Mesodermal cell (in vitro differentiated cells): Measurements from ENCODE around the gene TRIM77. TPM values are rescaled to one million over a fixed set of nuclear protein-coding genes. Genes with fewer than 3 reads are reported as not detected.
"Not testable (repeated sequence)": the region's sequence is repeated elsewhere in the genome, so short reads cannot be mapped to it uniquely, and the experiment has no call there.

Source experiments
- H3K27ac ChIP-seq: 2 replicates; pipeline ENCODE4 v1.7.0; 2013; ENCODE audit warnings: mild to moderate bottlenecking, low read depth, low read length, moderate library complexity; ENCODE audit not compliant: severe bottlenecking
- H3K36me3 ChIP-seq: 2 replicates; pipeline ENCODE4 v1.7.1; 2013; ENCODE audit warnings: mild to moderate bottlenecking, low read length, moderate library complexity; ENCODE audit not compliant: control insufficient read depth, insufficient read depth
- H3K4me1 ChIP-seq: one replicate; pipeline ENCODE4 v1.7.1; 2013; ENCODE audit warnings: mild to moderate bottlenecking, low read length; ENCODE audit not compliant: insufficient read depth, control insufficient read depth, poor library complexity, severe bottlenecking
- H3K4me3 ChIP-seq: 2 replicates; pipeline ENCODE4 v1.7.0; 2013; ENCODE audit warnings: low read length, control low read depth, mild to moderate bottlenecking; ENCODE audit not compliant: insufficient read depth, poor library complexity, severe bottlenecking; ENCODE audit errors: extremely low read depth
- H3K9me3 ChIP-seq: 2 replicates; pipeline ENCODE4 v1.7.1; 2013; ENCODE audit warnings: mild to moderate bottlenecking, low read length, moderate library complexity; ENCODE audit not compliant: control insufficient read depth
- WGBS, 2 experiments: methylation state at CpG; one replicate each; pipeline ENCODE4 v1.1.5; 2013; ENCODE audit warnings: missing lambda C conversion rate in 2 of 2; ENCODE audit not compliant: insufficient coverage in 2 of 2; 5-methylcytosine and 5-hydroxymethylcytosine counted together
- polyA plus RNA-seq, 2 experiments: library from polyadenylated mRNA; stranded (reverse); fragments of 50-300 nt; gene quantifications; one replicate each; pipeline ENCODE4 v1.2.3, GENCODE V29; 2013

TRIM77 gene
- polyA plus RNA-seq (2013, experiment 1 of 2), result not detected
- polyA plus RNA-seq (2013, experiment 2 of 2), result not detected

GRCh38 chr11:89709999-89710398 is at the start of gene TRIM77:
TSS of gene TRIM77 (plus strand) at chr11:89710299. CDS start at chr11:89710299, 0 bp downstream.
- not testable (repeated sequence) for H3K4me1 ChIP-seq, H3K36me3 ChIP-seq, H3K9me3 ChIP-seq, H3K27ac ChIP-seq, H3K4me3 ChIP-seq
- 76% methylated on average over 2 of the region's 2 CpGs; no CpG with 5 or more reads in 1 of the 2 experiments for WGBS, 2 experiments

DNA sequence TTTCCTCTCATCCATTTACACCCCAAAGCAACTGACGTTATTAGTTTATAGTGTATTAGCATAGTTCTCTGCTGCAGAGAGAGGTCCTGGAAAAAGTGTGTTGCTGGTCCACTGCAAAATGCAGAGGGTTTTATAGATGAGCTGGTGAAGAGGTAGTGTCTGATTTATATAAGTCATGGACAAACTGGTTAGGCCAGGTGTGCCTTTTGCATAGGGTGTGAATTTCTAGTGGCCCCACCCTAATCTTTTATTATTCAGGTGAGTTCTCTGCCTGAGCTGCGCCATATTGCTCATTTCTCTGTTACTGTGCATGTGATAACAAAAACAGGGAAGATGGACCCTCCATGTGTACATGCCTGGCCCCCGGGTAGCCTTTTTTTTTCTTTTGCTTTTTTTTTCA is 43.1 kb upstream of the TRIM77 start:
- Histone ChIP-seq H3K4me3 (no peak overlapping the region), H3K36me3 (no peaks in the 10 kb centered on the region), H3K27ac (no peak overlapping the region), H3K4me1 (no peaks in the 10 kb centered on the region), H3K9me3 (no peaks in the 10 kb centered on the region)
- WGBS, 2 experiments, result 71 to 93% methylated on average over 2 of the region's 3 CpGs

- not testable (repeated sequence) for H3K4me3 ChIP-seq, H3K27ac ChIP-seq, H3K9me3 ChIP-seq, H3K36me3 ChIP-seq, H3K4me1 ChIP-seq
- WGBS, 2 experiments, result 86% methylated on average over 3 of the region's 6 CpGs; no CpG with 5 or more reads in 1 of the 2 experiments
Observed at GRCh38 chr11:89668158-89668557, 41.9 kb upstream of the TRIM77 start.

DNA sequence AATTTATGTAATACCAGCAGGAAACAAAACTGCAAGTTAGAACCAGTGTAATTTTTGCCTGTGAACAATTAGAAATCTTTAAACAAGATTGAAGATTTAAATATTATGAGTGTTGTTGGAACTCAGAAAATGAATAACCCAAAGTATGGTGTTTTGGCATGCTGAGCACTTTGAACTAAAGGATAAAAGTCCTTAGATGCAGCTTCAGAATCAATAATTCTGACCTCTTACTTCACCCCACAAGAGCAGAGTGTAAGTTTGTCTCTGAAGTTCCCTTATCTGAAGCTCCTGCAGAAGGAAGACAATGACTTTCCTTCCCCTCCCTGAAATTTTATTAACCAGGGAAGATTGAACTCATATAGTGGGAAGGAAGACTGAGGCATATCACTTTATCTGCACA is 40.5 kb upstream of the TRIM77 start:
- H3K4me3 ChIP-seq, H3K27ac ChIP-seq, H3K4me1 ChIP-seq, H3K36me3 ChIP-seq, H3K9me3 ChIP-seq: not testable (repeated sequence)

- not testable (repeated sequence) for H3K9me3 ChIP-seq, H3K36me3 ChIP-seq, H3K4me1 ChIP-seq, H3K4me3 ChIP-seq, H3K27ac ChIP-seq
- WGBS, 2 experiments, result 100% methylated on average over 1 of the region's 4 CpGs; no CpG with 5 or more reads in 1 of the 2 experiments
Observed at GRCh38 chr11:89669993-89670669, 40.0 kb upstream of the TRIM77 start.

GRCh38 chr11:89672547-89672946 is 37.6 kb upstream of the TRIM77 start:
- H3K4me1 ChIP-seq, H3K36me3 ChIP-seq, H3K4me3 ChIP-seq, H3K9me3 ChIP-seq, H3K27ac ChIP-seq: not testable (repeated sequence)

GRCh38 chr11:89673380-89673779 is 36.7 kb upstream of the TRIM77 start:
- not testable (repeated sequence) for H3K4me1 ChIP-seq, H3K4me3 ChIP-seq, H3K27ac ChIP-seq, H3K36me3 ChIP-seq, H3K9me3 ChIP-seq
- no CpG with 5 or more reads among the region's 2 CpGs for WGBS, 2 experiments

- not testable (repeated sequence) for H3K27ac ChIP-seq, H3K9me3 ChIP-seq, H3K36me3 ChIP-seq, H3K4me3 ChIP-seq, H3K4me1 ChIP-seq
- no CpG with 5 or more reads among the region's 2 CpGs for WGBS, 2 experiments
Observed at GRCh38 chr11:89675383-89675782, 34.7 kb upstream of the TRIM77 start.

DNA sequence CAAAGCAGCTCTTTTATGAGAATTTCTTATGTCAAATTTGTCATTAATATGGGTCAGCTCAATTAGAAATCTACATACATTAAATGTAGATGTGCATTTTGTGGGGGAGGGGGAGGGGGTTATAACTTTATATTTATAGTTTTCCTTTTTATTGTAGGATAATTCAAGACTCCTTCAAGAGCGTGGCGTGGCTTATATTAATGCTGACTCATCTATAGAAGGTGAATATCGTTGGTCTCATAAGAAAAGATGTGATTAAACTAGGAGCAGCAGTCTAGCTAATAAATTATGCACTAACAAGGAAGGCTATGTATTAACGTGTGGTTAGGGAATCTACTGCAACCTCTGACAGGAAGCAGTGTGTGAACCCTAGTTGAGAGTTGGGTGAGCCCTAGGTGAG is 34.2 kb upstream of the TRIM77 start:
- not testable (repeated sequence) for H3K4me1 ChIP-seq, H3K36me3 ChIP-seq, H3K4me3 ChIP-seq, H3K9me3 ChIP-seq, H3K27ac ChIP-seq
- no CpG with 5 or more reads among the region's 4 CpGs for WGBS, 2 experiments

GRCh38 chr11:89707080-89707479 is 3.0 kb upstream of the TRIM77 start:
- not testable (repeated sequence) for H3K36me3 ChIP-seq, H3K4me3 ChIP-seq, H3K9me3 ChIP-seq, H3K27ac ChIP-seq, H3K4me1 ChIP-seq
- 73% methylated on average over 2 of the region's 4 CpGs; no CpG with 5 or more reads in 1 of the 2 experiments for WGBS, 2 experiments

DNA sequence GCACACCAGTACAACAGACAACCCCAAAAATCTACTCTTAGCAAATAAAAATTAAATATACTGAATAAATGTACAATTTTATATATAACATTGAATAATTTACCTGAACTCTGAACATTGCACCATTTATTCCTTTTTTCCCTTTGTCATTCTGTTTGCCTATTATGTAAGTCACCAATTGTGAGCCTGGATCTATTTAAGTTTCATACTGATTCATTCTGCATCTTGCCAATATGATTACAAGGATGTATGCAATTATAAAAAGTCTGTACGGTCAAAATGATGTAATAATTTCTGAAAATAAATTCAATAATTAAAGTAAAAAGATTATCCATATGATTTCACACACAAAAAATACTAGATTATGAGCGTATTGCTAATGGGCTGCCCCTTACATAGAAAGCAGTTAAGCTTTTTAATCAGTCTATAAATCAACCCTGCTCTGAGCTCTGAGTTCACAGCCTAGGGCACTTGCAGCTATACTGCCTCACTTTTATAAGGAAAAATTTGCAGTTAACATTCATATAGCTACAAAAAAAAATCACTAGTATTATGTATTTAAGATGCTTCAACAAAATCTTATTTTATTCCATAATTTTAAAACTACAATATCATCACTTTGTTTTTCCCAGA is 14.9 kb downstream of the TRIM77 start:
- H3K9me3 ChIP-seq, H3K36me3 ChIP-seq, H3K27ac ChIP-seq, H3K4me3 ChIP-seq, H3K4me1 ChIP-seq: not testable (repeated sequence)
- WGBS, 2 experiments, result 100% methylated on average over 1 of the region's 2 CpGs; no CpG with 5 or more reads in 1 of the 2 experiments
